Endothelial cell of umbilical vein (primary cell): ENCODE data around the gene TFDP2. TPM values are rescaled to one million over a fixed set of nuclear protein-coding genes. Genes with fewer than 3 reads are reported as not detected.

Experiments
- BruUV-seq: library from RNA; stranded (reverse); fragments of 400-500 nt; replicated peaks from 2 replicates; lab custom pipeline; 2021; lab: Mats Ljungman, UMichigan
- CTCF ChIA-PET: fragments of 300-600, 350-600 bp; sonication (Branson Sonifier 250); formaldehyde crosslinking; loops from one replicate; lab custom pipeline; 2021; ENCODE audit warnings: antibody characterized with exemption, inconsistent platforms; lab: Charles Lee
- POLR2A ChIA-PET: fragments of 300-600, 350-600 bp; sonication (Branson Sonifier 250); formaldehyde crosslinking; loops from one replicate; lab custom pipeline; 2021; ENCODE audit warnings: antibody characterized with exemption, inconsistent platforms; lab: Charles Lee
- DNase-seq: peaks from one replicate; pipeline ENCODE4 v3.0.0-alpha.2; 2011; ENCODE audit warnings: low read depth, low spot score
- FAIRE-seq: peaks from 2 replicates; lab custom pipeline; 2011; peaks lifted over from hg19 to GRCh38; lab: Jason Lieb, UNC
- H2AFZ ChIP-seq: 2 replicates; pipeline ENCODE4 v1.6.0; 2012; ENCODE audit warnings: low read depth, low read length, control low read depth, inconsistent platforms
- H3K27ac ChIP-seq: 2 replicates; pipeline ENCODE4 v1.5.1; 2011; ENCODE audit warnings: low read depth, mild to moderate bottlenecking, control low read depth, low read length, moderate library complexity; ENCODE audit not compliant: insufficient read depth
- H3K27me3 ChIP-seq, 2 experiments: 2 replicates each; pipeline versions ENCODE4 v1.6.0 to v1.6.1; 2011; ENCODE audit warnings: low read length in 2 of 2, mixed read lengths in 1 of 2; ENCODE audit not compliant: control insufficient read depth in 2 of 2, insufficient read depth in 2 of 2
- H3K36me3 ChIP-seq, 2 experiments: 2 replicates in 1 of 2; 3 replicates in 1 of 2; pipeline ENCODE4 v1.5.1; 2011; ENCODE audit warnings: low read length in 2 of 2, mild to moderate bottlenecking in 1 of 2, moderate library complexity in 1 of 2; ENCODE audit not compliant: control insufficient read depth in 2 of 2, insufficient read depth in 2 of 2; ENCODE audit errors: extremely low read depth in 1 of 2
- H3K4me1 ChIP-seq: 3 replicates; pipeline ENCODE4 v1.5.1; 2011; ENCODE audit warnings: mild to moderate bottlenecking, low read length; ENCODE audit not compliant: control insufficient read depth, insufficient read depth; ENCODE audit errors: extremely low read depth
- H3K4me2 ChIP-seq: 2 replicates; pipeline ENCODE4 v1.6.1; 2011; ENCODE audit warnings: low read length, control low read depth, mixed read lengths; ENCODE audit not compliant: insufficient read depth
- H3K4me3 ChIP-seq, 3 experiments: fragments of 200-600 bp in 1 of 3; sonication (generic), shearing (Covaris generic) in 1 of 3; replicated peaks in 1 of 3; 2 replicates each; pipeline ENCODE4 v1.5.1; 2011 to 2016; ENCODE audit warnings: control low read depth in 3 of 3, low read length in 3 of 3, mild to moderate bottlenecking in 2 of 3, inconsistent platforms in 1 of 3, low read depth in 1 of 3, moderate library complexity in 1 of 3; ENCODE audit not compliant: insufficient read depth in 1 of 3
- H3K79me2 ChIP-seq: 2 replicates; pipeline ENCODE4 v1.6.0; 2012; ENCODE audit warnings: low read length, inconsistent platforms; ENCODE audit not compliant: control insufficient read depth, insufficient read depth
- H3K9ac ChIP-seq: replicated peaks from 2 replicates; pipeline ENCODE3; 2011; ENCODE audit warnings: low read length, control low read depth; ENCODE audit not compliant: insufficient read depth; ENCODE audit errors: extremely low read depth
- H3K9me1 ChIP-seq: replicated peaks from 3 replicates; pipeline ENCODE4 v1.6.0; 2011; ENCODE audit warnings: mild to moderate bottlenecking, low read length; ENCODE audit not compliant: control insufficient read depth, insufficient read depth; ENCODE audit errors: extremely low read depth
- H3K9me3 ChIP-seq: replicated peaks from 2 replicates; pipeline ENCODE4 v1.5.1; 2012; ENCODE audit warnings: low read length, inconsistent platforms; ENCODE audit not compliant: control insufficient read depth, insufficient read depth
- H4K20me1 ChIP-seq: replicated peaks from 2 replicates; pipeline ENCODE3; 2011; ENCODE audit warnings: mild to moderate bottlenecking, low read length; ENCODE audit not compliant: control insufficient read depth, insufficient read depth; ENCODE audit errors: extremely low read depth
- CTCF ChIP-seq, 2 donors: IDR thresholded peaks; 1 replicate in 1 of 2; 2 replicates in 1 of 2; pipeline ENCODE4 v1.5.1; 2011; ENCODE audit warnings: low read length in 2 of 2, mild to moderate bottlenecking in 2 of 2, moderate library complexity in 2 of 2, control low read depth in 1 of 2, inconsistent platforms in 1 of 2, low read depth in 1 of 2; ENCODE audit not compliant: insufficient read depth in 1 of 2; ENCODE audit errors: extremely low read depth in 1 of 2
- EZH2 ChIP-seq: IDR thresholded peaks from 2 replicates; pipeline ENCODE4 v1.6.1; 2012; ENCODE audit warnings: borderline replicate concordance, low read depth, mild to moderate bottlenecking, moderate library complexity, low read length, inconsistent platforms; ENCODE audit not compliant: severe bottlenecking
- FOS ChIP-seq: IDR thresholded peaks from 2 replicates; pipeline ENCODE4 v1.6.1; 2011; ENCODE audit warnings: mild to moderate bottlenecking, low read length, moderate library complexity, borderline replicate concordance; ENCODE audit not compliant: insufficient read depth
- MYC ChIP-seq: IDR thresholded peaks from one replicate; pipeline ENCODE4 v1.6.1; 2011; ENCODE audit warnings: mild to moderate bottlenecking, low read depth, low read length
- POLR2AphosphoS5 ChIP-seq: IDR thresholded peaks from 2 replicates; pipeline ENCODE4 v1.6.1; 2012; ENCODE audit warnings: low read depth, mild to moderate bottlenecking, control low read depth, low read length, moderate library complexity; ENCODE audit not compliant: insufficient read depth
- dilution Hi-C: fragments of 300-500 bp; cut with MboI; formaldehyde crosslinking; loops from one replicate; pipeline ENCODE4 v1.15.0; 2019; ENCODE audit warnings: low sequenced_read_pairs; ENCODE audit not compliant: extremely low pct_ligation_motif_present
- intact Hi-C: fragments of 100-400 bp; cut with micrococcal nuclease; formaldehyde crosslinking; loops from one replicate; pipeline ENCODE4 v1.10.0; 2022
- polyA plus RNA-seq, 4 experiments: library from polyadenylated mRNA; depleted of rRNA in 3 of 4; stranded (reverse) in 3 of 4; unstranded in 1 of 4; fragments of >200 nt; gene quantifications; 2 replicates each; pipeline versions ENCODE4 v1.2.1 to v1.2.3, GENCODE V29; 2011 to 2012; ENCODE audit warnings: missing spikeins in 1 of 4
- total RNA-seq: library from RNA; stranded (reverse); gene quantifications from 2 replicates; pipeline ENCODE4 v1.2.3, GENCODE V29; 2021

Gene TFDP2
- total and polyA plus RNA-seq, 2 donors (not counting 3 experiments of a cell fraction or from before 2014, with no cell fraction given) = 8.5 to 21.5 TPM

GRCh38 chr3:141895731-141896130, 253.6 kb downstream of the TFDP2 start:
- ChIA-PET CTCF (interaction anchor here (1.2 kb wide), 1 partner anchor 12 kb away, joined by 5 read pairs; no protein-coding TSS in a partner anchor), POLR2A (no interaction called here)
- Histone ChIP-seq H3K9ac (no peak overlapping the region), H3K4me2 (no peak overlapping the region), H3K27ac (no peak overlapping the region), H3K4me1 (no peaks in the 10 kb centered on the region), H4K20me1 (peaks cover 15% of the 10 kb centered on the region), H3K4me3 (no peak overlapping the region), H2AFZ (no peak overlapping the region), H3K36me3 (no peaks in the 10 kb centered on the region), H3K9me1 (peaks cover 2% of the 10 kb centered on the region), H3K79me2 (peaks cover 83% of the 10 kb centered on the region), H3K9me3 (no peaks in the 10 kb centered on the region), H3K27me3 (no peaks in the 10 kb centered on the region)
- TF ChIP-seq FOS (no peak), MYC (no peak)
- DNase-seq = no peak
- FAIRE-seq = peak; percentile 26
- dilution Hi-C loops = no loop called here
- intact Hi-C loops = no loop called here
- BruUV-seq = no TSS peak

- H3K79me2 ChIP-seq = peaks cover 80% of the 10 kb centered on the region
- dilution Hi-C loops (no loop called here), intact Hi-C loops (no loop called here)
- BruUV-seq = no TSS peak
- no peak overlapping the region for H3K4me3 ChIP-seq
- H3K4me1 ChIP-seq = no peaks in the 10 kb centered on the region
- H2AFZ ChIP-seq = no peak overlapping the region
- no peaks in the 10 kb centered on the region for H3K9me3 ChIP-seq
- DNase-seq (peak; percentile 39), FAIRE-seq (no peak)
- TF ChIP-seq FOS = no peak
- no peak for TF ChIP-seq EZH2
- no peak for TF ChIP-seq MYC
- TF ChIP-seq POLR2AphosphoS5 = no peak
- TF ChIP-seq CTCF (IDR thresholded peaks at IDR 0.05; ENCODE audit: extremely low read depth in 1 of 2, insufficient read depth in 1 of 2, low read depth in 1 of 2, low read length in 2 of 2) = no peak
- no peaks in the 10 kb centered on the region for H3K27me3 ChIP-seq
- no peaks in the 10 kb centered on the region for H3K36me3 ChIP-seq
- H4K20me1 ChIP-seq = peaks cover 15% of the 10 kb centered on the region
- CTCF ChIA-PET = interaction anchor here (0.5 to 2.9 kb wide), 8 partner anchors 9 to 434 kb away, joined by 3 to 17 read pairs (median 4); no protein-coding TSS in a partner anchor
- no peak overlapping the region for H3K4me2 ChIP-seq
- POLR2A ChIA-PET = no interaction called here
- no peak overlapping the region for H3K9ac ChIP-seq
- H3K9me1 ChIP-seq = peaks cover 2% of the 10 kb centered on the region
- H3K27ac ChIP-seq = no peak overlapping the region
Measured at GRCh38 chr3:141894524-141895176, 254.7 kb downstream of the TFDP2 start.
